OCI-LY7 (cell line): ENCODE results near the gene MESD. TPM values are rescaled to one million over a fixed set of nuclear protein-coding genes. Genes with fewer than 3 reads are reported as not detected.

Experiments used
- BruUV-seq: library from RNA; stranded (reverse); fragments of 400-500 nt; replicated peaks from 2 replicates; lab custom pipeline; 2021; lab: Mats Ljungman, UMichigan
- CTCF ChIA-PET: fragments of 300-600 bp; sonication (Branson Sonifier 250); formaldehyde crosslinking; loops from one replicate; lab custom pipeline; 2022; ENCODE audit warnings: antibody characterized with exemption; ENCODE audit not compliant: unreplicated experiment; lab: Charles Lee
- POLR2A ChIA-PET: fragments of 300-600 bp; sonication (Branson Sonifier 250); formaldehyde crosslinking; loops from one replicate; lab custom pipeline; 2022; ENCODE audit warnings: antibody characterized with exemption; lab: Charles Lee
- DNase-seq: peaks from one replicate; pipeline ENCODE4 v3.0.0-alpha.2; 2015; ENCODE audit warnings: low spot score
- H2AFZ ChIP-seq: fragments of 200-600 bp; sonication (generic), shearing (Covaris generic); 2 replicates; pipeline ENCODE4 v1.6.1; 2014; ENCODE audit warnings: mild to moderate bottlenecking, antibody characterized with exemption, low read length, moderate library complexity
- H3K27ac ChIP-seq: fragments of 200-600 bp; sonication (generic); 2 replicates; pipeline ENCODE4 v1.5.1; 2014; ENCODE audit warnings: mixed run types, low read depth, mild to moderate bottlenecking, moderate library complexity, low read length, inconsistent platforms; ENCODE audit not compliant: poor library complexity, severe bottlenecking
- H3K36me3 ChIP-seq: fragments of 200-600 bp; sonication (generic); 2 replicates; pipeline ENCODE4 v1.6.1; 2014; ENCODE audit warnings: mild to moderate bottlenecking, antibody characterized with exemption, low read length, moderate library complexity, mixed read lengths; ENCODE audit not compliant: insufficient read depth
- H3K4me1 ChIP-seq: fragments of 200-600 bp; sonication (generic); 2 replicates; pipeline ENCODE4 v1.5.1; 2014; ENCODE audit warnings: mild to moderate bottlenecking, low read length; ENCODE audit not compliant: insufficient read depth, poor library complexity, severe bottlenecking
- H3K4me2 ChIP-seq: fragments of 200-600 bp; sonication (generic); 2 replicates; pipeline ENCODE4 v1.6.1; 2014; ENCODE audit warnings: mild to moderate bottlenecking, low read length
- H3K4me3 ChIP-seq: fragments of 200-600 bp; sonication (generic); 2 replicates; pipeline ENCODE4 v1.5.1; 2014; ENCODE audit warnings: mild to moderate bottlenecking, low read depth, low read length; ENCODE audit not compliant: poor library complexity, severe bottlenecking
- H3K79me2 ChIP-seq: fragments of 200-600 bp; sonication (generic); 2 replicates; pipeline ENCODE4 v1.6.1; 2016; ENCODE audit warnings: low read depth, mild to moderate bottlenecking, low read length, moderate library complexity, mixed read lengths; ENCODE audit not compliant: insufficient read depth
- H3K9me2 ChIP-seq: fragments of 200-600 bp; sonication (generic); 2 replicates; pipeline ENCODE4 v1.6.1; 2016; ENCODE audit warnings: mild to moderate bottlenecking, low read length, mixed read lengths; ENCODE audit not compliant: insufficient read depth
- H3K9me3 ChIP-seq: fragments of 200-600 bp; sonication (generic); 2 replicates; pipeline ENCODE4 v1.6.1; 2014; ENCODE audit warnings: mild to moderate bottlenecking, mixed run types, low read length, mixed read lengths
- H4K20me1 ChIP-seq: fragments of 200-600 bp; sonication (generic); 2 replicates; pipeline ENCODE4 v1.6.1; 2014; ENCODE audit warnings: mild to moderate bottlenecking, antibody characterized with exemption, low read length, moderate library complexity, mixed read lengths; ENCODE audit not compliant: insufficient read depth
- CTCF ChIP-seq: fragments of 200-600 bp; sonication (generic); conservative IDR thresholded peaks from 2 replicates; pipeline ENCODE4 v1.5.1; 2014; ENCODE audit warnings: mild to moderate bottlenecking, antibody characterized with exemption, low read length, moderate library complexity, mixed read lengths
- EZH2phosphoT487 ChIP-seq: fragments of 200-600 bp; sonication (generic); IDR thresholded peaks from 2 replicates; pipeline ENCODE4 v1.6.1; 2018; ENCODE audit warnings: low read depth, borderline replicate concordance, mild to moderate bottlenecking, mixed run types, antibody characterized with exemption, low read length, moderate library complexity, mixed read lengths
- intact Hi-C: fragments of 100-400 bp; cut with micrococcal nuclease; formaldehyde crosslinking; loops from one replicate; pipeline ENCODE4 v1.10.0; 2022; ENCODE audit not compliant: unreplicated experiment
- total RNA-seq, 2 experiments: library from RNA; depleted of rRNA in 1 of 2; stranded (reverse); fragments of >200 nt in 1 of 2; shearing (Covaris generic) in 1 of 2; gene quantifications; 2 replicates each; pipeline ENCODE4 v1.2.3, GENCODE V29; 2014 to 2022

The MESD gene
- total RNA-seq, 2 experiments from 2014 or later = 17.3 to 27.7 TPM

GRCh38 chr15:81016489-81017068 lies 27.0 kb upstream of the MESD start:
- intact Hi-C loops = no loop called here
- CTCF ChIA-PET = no interaction called here
- POLR2A ChIA-PET = no interaction called here
- no peak overlapping the region for H3K4me2 ChIP-seq
- no peak overlapping the region for H3K27ac ChIP-seq
- H3K36me3 ChIP-seq = no peaks in the 10 kb centered on the region
- H3K9me2 ChIP-seq = no peaks in the 10 kb centered on the region
- H3K79me2 ChIP-seq = no peaks in the 10 kb centered on the region
- no peak overlapping the region for H3K4me3 ChIP-seq
- TF ChIP-seq CTCF (no peak), EZH2phosphoT487 (no peak)
- no peaks in the 10 kb centered on the region; the same call in 1 of the 2 replicates for H4K20me1 ChIP-seq
- H3K9me3 ChIP-seq = no peaks in the 10 kb centered on the region
- no peak overlapping the region for H2AFZ ChIP-seq
- no TSS peak for BruUV-seq
- H3K4me1 ChIP-seq = no peaks in the 10 kb centered on the region
- DNase-seq = no peak

- H3K9me2 ChIP-seq = no peaks in the 10 kb centered on the region
- H2AFZ ChIP-seq = no peak overlapping the region
- DNase-seq = no peak
- ChIA-PET POLR2A (interaction anchor here (0.6 to 1.1 kb wide), 2 partner anchors 15 to 560 kb away, joined by 3 read pairs; partner anchors contain the start of gene TLNRD1), CTCF (no interaction called here)
- H3K9me3 ChIP-seq = no peaks in the 10 kb centered on the region
- no peak overlapping the region for H3K4me2 ChIP-seq
- H4K20me1 ChIP-seq = no peaks in the 10 kb centered on the region; the same call in 1 of the 2 replicates
- H3K4me1 ChIP-seq = no peaks in the 10 kb centered on the region
- TF ChIP-seq EZH2phosphoT487 (no peak), CTCF (no peak)
- H3K36me3 ChIP-seq = no peaks in the 10 kb centered on the region
- no peak overlapping the region for H3K27ac ChIP-seq
- no peaks in the 10 kb centered on the region for H3K79me2 ChIP-seq
- no peak overlapping the region for H3K4me3 ChIP-seq
- intact Hi-C loops = no loop called here
- BruUV-seq = no TSS peak
These were observed 26.2 kb upstream of the MESD start for GRCh38 chr15:81015621-81016488.
